ENCODE measurements around the gene ARR3. TPM values are rescaled to one million over a fixed set of nuclear protein-coding genes. Genes with fewer than 3 reads are reported as not detected.
"Not testable (repeated sequence)": the region's sequence is repeated elsewhere in the genome, so short reads cannot be mapped to it uniquely, and the experiment has no call there.

Gene ARR3
- total RNA-seq, 1 donor from 2014 or later, result not detected

- Mint-ChIP-seq H3K4me1 (peaks cover 22% of the 10 kb centered on the region), H3K4me3 (no peak overlapping the region), H3K27ac (peak overlapping the region; percentile 29), H3K36me3 (ENCODE audit: low read depth) (peaks cover 7% of the 10 kb centered on the region), H3K27me3 (no peaks in the 10 kb centered on the region), H3K9me3 (no peaks in the 10 kb centered on the region)
- DNase-seq, result no peak
- intact Hi-C loops (cut with micrococcal nuclease), result loop anchor here (5.0 kb wide), 1 partner anchor 140 kb away; no protein-coding TSS in a partner anchor
Measured at GRCh38 chrX:70292788-70293187, 24.7 kb downstream of the ARR3 start.

- Mint-ChIP-seq H3K9me3 (no peaks in the 10 kb centered on the region), H3K4me1 (peaks cover 20% of the 10 kb centered on the region), H3K27me3 (no peaks in the 10 kb centered on the region), H3K4me3 (no peak overlapping the region), H3K27ac (no peak overlapping the region), H3K36me3 (ENCODE audit: low read depth) (peaks cover 5% of the 10 kb centered on the region)
- intact Hi-C loops (cut with micrococcal nuclease), result loop anchor here (5.0 kb wide), 1 partner anchor 139 kb away; no protein-coding TSS in a partner anchor
- no peak for DNase-seq
Measured at GRCh38 chrX:70293621-70294020, 25.5 kb downstream of the ARR3 start.

GRCh38 chrX:70301716-70302115, 33.6 kb downstream of the ARR3 start:
- Mint-ChIP-seq H3K36me3 (ENCODE audit: low read depth) (peaks cover 41% of the 10 kb centered on the region), H3K9me3 (no peaks in the 10 kb centered on the region), H3K4me1 (peaks cover 4% of the 10 kb centered on the region), H3K27ac (peak overlapping the region; percentile 35), H3K4me3 (no peak overlapping the region), H3K27me3 (no peaks in the 10 kb centered on the region)
- intact Hi-C loops (cut with micrococcal nuclease), result no loop called here
- no peak for DNase-seq

- peaks cover 4% of the 10 kb centered on the region for H3K4me1 Mint-ChIP-seq
- H3K27ac Mint-ChIP-seq, result no peak overlapping the region
- H3K36me3 Mint-ChIP-seq (ENCODE audit: low read depth), result peaks cover 27% of the 10 kb centered on the region
- H3K4me3 Mint-ChIP-seq, result no peak overlapping the region
- no peaks in the 10 kb centered on the region for H3K9me3 Mint-ChIP-seq
- H3K27me3 Mint-ChIP-seq, result no peaks in the 10 kb centered on the region
- DNase-seq, result no peak
- intact Hi-C loops (cut with micrococcal nuclease), result no loop called here
Measured at GRCh38 chrX:70313503-70313902, 45.4 kb downstream of the ARR3 start.

GRCh38 chrX:70322784-70323183, 54.6 kb downstream of the ARR3 start:
- DNase-seq, result no peak
- no peaks in the 10 kb centered on the region for H3K27me3 Mint-ChIP-seq
- intact Hi-C loops (cut with micrococcal nuclease), result no loop called here
- no peak overlapping the region for H3K27ac Mint-ChIP-seq
- H3K4me3 Mint-ChIP-seq, result no peak overlapping the region
- no peaks in the 10 kb centered on the region for H3K9me3 Mint-ChIP-seq
- no peaks in the 10 kb centered on the region for H3K4me1 Mint-ChIP-seq
- H3K36me3 Mint-ChIP-seq (ENCODE audit: low read depth), result peaks cover 10% of the 10 kb centered on the region

- peaks cover 11% of the 10 kb centered on the region for H3K36me3 Mint-ChIP-seq (ENCODE audit: low read depth)
- H3K4me1 Mint-ChIP-seq; DNase-seq; intact Hi-C loops (cut with micrococcal nuclease); H3K9me3 Mint-ChIP-seq; H3K27ac Mint-ChIP-seq; H3K4me3 Mint-ChIP-seq; H3K27me3 Mint-ChIP-seq: not testable (repeated sequence)
Measured at GRCh38 chrX:70323628-70324027, 55.5 kb downstream of the ARR3 start.

GRCh38 chrX:70324326-70324725, 56.2 kb downstream of the ARR3 start:
- no peak overlapping the region for H3K4me3 Mint-ChIP-seq
- no peak for DNase-seq
- H3K4me1 Mint-ChIP-seq, result no peaks in the 10 kb centered on the region
- H3K9me3 Mint-ChIP-seq, result no peaks in the 10 kb centered on the region
- intact Hi-C loops (cut with micrococcal nuclease), result no loop called here
- no peak overlapping the region for H3K27ac Mint-ChIP-seq
- no peaks in the 10 kb centered on the region for H3K27me3 Mint-ChIP-seq
- H3K36me3 Mint-ChIP-seq (ENCODE audit: low read depth), result peaks cover 11% of the 10 kb centered on the region

- Mint-ChIP-seq H3K36me3 (ENCODE audit: low read depth) (peaks cover 29% of the 10 kb centered on the region), H3K27ac (no peak overlapping the region), H3K4me3 (no peak overlapping the region), H3K27me3 (no peaks in the 10 kb centered on the region), H3K9me3 (no peaks in the 10 kb centered on the region), H3K4me1 (peaks cover 6% of the 10 kb centered on the region)
- DNase-seq, result no peak
- intact Hi-C loops (cut with micrococcal nuclease), result no loop called here
Measured at GRCh38 chrX:70331161-70331560, 63.0 kb downstream of the ARR3 start.

Other genes with a start within 250 kb of the ARR3 start
- not detected in 2 replicates for gene AWAT2, start 218.4 kb upstream of the ARR3 start, total RNA-seq
- not detected in 2 replicates for gene OTUD6A, start 205.9 kb upstream of the ARR3 start, total RNA-seq
- gene IGBP1, start 134.9 kb upstream of the ARR3 start, total RNA-seq, result 29.8 and 30.5 TPM in 2 replicates
- gene DGAT2L6, start 90.9 kb upstream of the ARR3 start, total RNA-seq, result not detected in 2 replicates
- not detected in 2 replicates for gene AWAT1, start 33.7 kb upstream of the ARR3 start, total RNA-seq
- gene P2RY4, start 8.1 kb upstream of the ARR3 start, total RNA-seq, result 0.21 and 0.24 TPM in 2 replicates
- not detected in 2 replicates for gene RAB41, start 13.8 kb downstream of the ARR3 start, total RNA-seq
- 28.9 and 30.0 TPM in 2 replicates for gene PDZD11, start 21.6 kb downstream of the ARR3 start, total RNA-seq
- gene KIF4A, start 21.8 kb downstream of the ARR3 start, total RNA-seq, result 19.4 and 19.8 TPM in 2 replicates
- gene GDPD2, start 155.0 kb downstream of the ARR3 start, total RNA-seq, result 0.12 and 0.19 TPM in 2 replicates
- 31.9 and 41.1 TPM in 2 replicates for gene DLG3, start 176.5 kb downstream of the ARR3 start, total RNA-seq

Measured in activated CD4-positive, alpha-beta T cell treated with anti-CD3 and anti-CD28 coated beads, Interleukin-2, amount 10 ng/mL, durations not matched to agents 24 days and 14 days (primary cell).